K562 (cell line): ENCODE measurements around the gene RASSF7. TPM values are rescaled to one million over a fixed set of nuclear protein-coding genes. Genes with fewer than 3 reads are reported as not detected.

Source experiments
- EHMT2 ChIP-seq: fragments of 450-650 bp; IDR thresholded peaks from 2 replicates; pipeline ENCODE4 v1.6.1; 2018; ENCODE audit warnings: antibody characterized with exemption
- HEY1 ChIP-seq: fragments of 250-450 bp; sonication (Bioruptor Pico); IDR thresholded peaks from 2 replicates; pipeline ENCODE4 v1.5.0; 2020; ENCODE audit warnings: mild to moderate bottlenecking, moderate library complexity, borderline replicate concordance
- MAFG ChIP-seq: fragments of 450-650 bp; conservative IDR thresholded peaks from 2 replicates; pipeline ENCODE4 v1.6.1; 2016; ENCODE audit warnings: missing genetic modification characterization, missing compliant biosample characterization
- RAD21 ChIP-seq, 2 experiments: fragments of 250-450 bp in 1 of 2; fragments of 450-650 bp in 1 of 2; sonication (Bioruptor Pico) in 1 of 2; formaldehyde crosslinking in 1 of 2; IDR thresholded peaks in 1 of 2; conservative IDR thresholded peaks in 1 of 2; 2 replicates each; pipeline versions ENCODE4 v1.4.0 to v1.8.0; 2020 to 2022; ENCODE audit warnings: mild to moderate bottlenecking in 2 of 2, moderate library complexity in 1 of 2
- RBFOX2 ChIP-seq: fragments of 200-400 bp; formaldehyde crosslinking; IDR thresholded peaks from 2 replicates; pipeline ENCODE4 v1.6.1; 2017; ENCODE audit warnings: low read depth, mild to moderate bottlenecking, low read length, moderate library complexity
- SAP30 ChIP-seq: fragments of 200-600 bp; sonication (generic); IDR thresholded peaks from 2 replicates; pipeline ENCODE4 v1.6.1; 2012; ENCODE audit warnings: borderline replicate concordance, low read depth, mild to moderate bottlenecking, moderate library complexity, low read length, control low read depth, inconsistent platforms; ENCODE audit not compliant: insufficient read depth, poor library complexity, severe bottlenecking
- SIN3B ChIP-seq: fragments of 450-650 bp; IDR thresholded peaks from 2 replicates; pipeline ENCODE4 v1.6.1; 2017; ENCODE audit warnings: low read depth, mild to moderate bottlenecking, moderate library complexity
- SMAD4 ChIP-seq: fragments of 250-450 bp; sonication (Bioruptor Pico); conservative IDR thresholded peaks from 2 replicates; pipeline ENCODE4 v1.8.0; 2021; ENCODE audit warnings: inconsistent platforms, mild to moderate bottlenecking, moderate library complexity
- YBX1 ChIP-seq: fragments of 450-650 bp; IDR thresholded peaks from 2 replicates; pipeline ENCODE4 v1.7.1; 2016; ENCODE audit warnings: mild to moderate bottlenecking
- ZNF316 ChIP-seq: fragments of 450-650 bp; IDR thresholded peaks from 2 replicates; pipeline ENCODE4 v1.6.1; 2016
- ZNF778 ChIP-seq: fragments of 450-650 bp; formaldehyde crosslinking; IDR thresholded peaks from 2 replicates; pipeline ENCODE4 v1.4.0; 2020; ENCODE audit warnings: mild to moderate bottlenecking, moderate library complexity
- polyA plus RNA-seq, 8 experiments: library from polyadenylated mRNA; depleted of rRNA in 4 of 8; stranded (reverse) in 5 of 8; unstranded in 3 of 8; fragments of >200 nt; fragmentation: Nextera tagmentation in 2 of 8; fragmentation: Illumina TruSeq in 1 of 8; extraction: Ambion mirVana in 2 of 8; extraction: Trizol in 1 of 8; gene quantifications; 2 replicates each; pipeline versions ENCODE4 v1.2.1 to v1.2.3, GENCODE V29; 2011 to 2014; ENCODE audit warnings: inconsistent platforms in 1 of 8, missing spikeins in 1 of 8
- total RNA-seq, 7 experiments: library from RNA; depleted of rRNA in 6 of 7; stranded (reverse); fragments of >200 nt in 6 of 7; fragmentation: Illumina TruSeq in 2 of 7; extraction: Trizol in 2 of 7; gene quantifications; 2 replicates each; pipeline versions ENCODE4 v1.2.1 to v1.2.3, GENCODE V29; 2011 to 2021; ENCODE audit warnings: low replicate concordance in 1 of 7
- TF ChIP-seq, protein P1 (sequence below): fragments of 450-650 bp; formaldehyde crosslinking; IDR thresholded peaks from 2 replicates; pipeline ENCODE4 v1.4.0; 2022; ENCODE audit warnings: missing genetic modification characterization
- TF ChIP-seq, protein P2 (sequence below): fragments of 450-650 bp; IDR thresholded peaks from 2 replicates; pipeline ENCODE4 v1.6.1; 2018; ENCODE audit not compliant: partially characterized antibody
- TF ChIP-seq, protein P3 (sequence below): fragments of 250-450 bp; sonication (Bioruptor Pico); IDR thresholded peaks from 2 replicates; pipeline ENCODE4 v1.8.0; 2022; ENCODE audit warnings: moderate library complexity, mild to moderate bottlenecking, inconsistent platforms
- TF ChIP-seq, protein P4 (sequence below), 2 experiments: fragments of 450-650 bp in 1 of 2; sonication (generic) in 1 of 2; formaldehyde crosslinking in 1 of 2; IDR thresholded peaks in 1 of 2; conservative IDR thresholded peaks in 1 of 2; 2 replicates each; pipeline versions ENCODE4 v1.6.1 to v1.8.1; 2016 to 2023; ENCODE audit warnings: mild to moderate bottlenecking in 2 of 2, moderate library complexity in 2 of 2, inconsistent platforms in 1 of 2, missing genetic modification reagents in 1 of 2

Gene RASSF7
- total and polyA plus RNA-seq, 9 of the 15 experiments (the other 6 are each of a cell fraction or from before 2014, with no cell fraction given), result 0.41 to 45.2 (median 18.6) TPM

DNA sequence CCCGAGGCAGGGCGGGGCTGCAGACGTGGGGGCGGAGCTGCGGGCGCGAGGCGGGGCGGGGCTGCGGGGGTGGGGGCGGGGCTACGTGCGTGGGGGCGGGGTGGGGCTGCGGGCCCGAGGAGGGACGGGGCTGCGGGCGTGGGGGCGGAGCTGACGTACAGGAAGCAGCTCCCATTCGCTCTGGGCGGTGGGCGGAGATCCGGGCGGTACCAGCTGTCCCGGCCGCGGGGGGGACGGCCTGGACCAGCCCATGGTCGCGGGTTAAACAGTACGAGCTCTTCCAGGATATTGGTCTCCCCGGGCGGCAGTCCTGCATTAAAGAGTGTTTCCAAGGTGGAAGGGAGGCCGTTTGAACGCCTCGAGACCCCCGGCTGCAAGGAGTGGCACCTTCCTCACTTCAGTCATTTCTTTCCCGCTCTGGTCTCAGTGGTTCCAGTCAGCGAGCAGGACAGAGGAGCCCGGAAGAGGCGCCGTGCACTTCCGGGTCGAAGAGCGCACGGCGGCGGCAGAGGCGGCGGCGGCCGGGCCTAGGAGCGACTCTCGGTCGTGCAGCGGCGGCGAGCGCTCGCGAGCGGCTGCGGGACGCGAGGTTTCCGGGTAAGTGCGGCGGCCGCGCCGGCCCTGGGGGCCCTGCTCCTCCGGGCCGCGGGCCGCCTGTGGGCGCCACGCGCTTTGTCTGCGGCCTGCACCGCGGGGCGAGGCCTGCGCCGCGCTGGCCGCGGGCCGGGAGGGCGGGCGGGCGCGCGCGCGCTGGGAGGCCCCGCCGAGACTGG lies 15.4 kb downstream of the RASSF7 start, which contains the start of gene PHRF1 (continued):
- TF ChIP-seq, protein P1, sequence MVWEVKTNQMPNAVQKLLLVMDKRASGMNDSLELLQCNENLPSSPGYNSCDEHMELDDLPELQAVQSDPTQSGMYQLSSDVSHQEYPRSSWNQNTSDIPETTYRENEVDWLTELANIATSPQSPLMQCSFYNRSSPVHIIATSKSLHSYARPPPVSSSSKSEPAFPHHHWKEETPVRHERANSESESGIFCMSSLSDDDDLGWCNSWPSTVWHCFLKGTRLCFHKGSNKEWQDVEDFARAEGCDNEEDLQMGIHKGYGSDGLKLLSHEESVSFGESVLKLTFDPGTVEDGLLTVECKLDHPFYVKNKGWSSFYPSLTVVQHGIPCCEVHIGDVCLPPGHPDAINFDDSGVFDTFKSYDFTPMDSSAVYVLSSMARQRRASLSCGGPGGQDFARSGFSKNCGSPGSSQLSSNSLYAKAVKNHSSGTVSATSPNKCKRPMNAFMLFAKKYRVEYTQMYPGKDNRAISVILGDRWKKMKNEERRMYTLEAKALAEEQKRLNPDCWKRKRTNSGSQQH (CRISPR knock-in tag), result no peak
- TF ChIP-seq ZNF778 (CRISPR knock-in tag), result no peak
- TF ChIP-seq, protein P2, sequence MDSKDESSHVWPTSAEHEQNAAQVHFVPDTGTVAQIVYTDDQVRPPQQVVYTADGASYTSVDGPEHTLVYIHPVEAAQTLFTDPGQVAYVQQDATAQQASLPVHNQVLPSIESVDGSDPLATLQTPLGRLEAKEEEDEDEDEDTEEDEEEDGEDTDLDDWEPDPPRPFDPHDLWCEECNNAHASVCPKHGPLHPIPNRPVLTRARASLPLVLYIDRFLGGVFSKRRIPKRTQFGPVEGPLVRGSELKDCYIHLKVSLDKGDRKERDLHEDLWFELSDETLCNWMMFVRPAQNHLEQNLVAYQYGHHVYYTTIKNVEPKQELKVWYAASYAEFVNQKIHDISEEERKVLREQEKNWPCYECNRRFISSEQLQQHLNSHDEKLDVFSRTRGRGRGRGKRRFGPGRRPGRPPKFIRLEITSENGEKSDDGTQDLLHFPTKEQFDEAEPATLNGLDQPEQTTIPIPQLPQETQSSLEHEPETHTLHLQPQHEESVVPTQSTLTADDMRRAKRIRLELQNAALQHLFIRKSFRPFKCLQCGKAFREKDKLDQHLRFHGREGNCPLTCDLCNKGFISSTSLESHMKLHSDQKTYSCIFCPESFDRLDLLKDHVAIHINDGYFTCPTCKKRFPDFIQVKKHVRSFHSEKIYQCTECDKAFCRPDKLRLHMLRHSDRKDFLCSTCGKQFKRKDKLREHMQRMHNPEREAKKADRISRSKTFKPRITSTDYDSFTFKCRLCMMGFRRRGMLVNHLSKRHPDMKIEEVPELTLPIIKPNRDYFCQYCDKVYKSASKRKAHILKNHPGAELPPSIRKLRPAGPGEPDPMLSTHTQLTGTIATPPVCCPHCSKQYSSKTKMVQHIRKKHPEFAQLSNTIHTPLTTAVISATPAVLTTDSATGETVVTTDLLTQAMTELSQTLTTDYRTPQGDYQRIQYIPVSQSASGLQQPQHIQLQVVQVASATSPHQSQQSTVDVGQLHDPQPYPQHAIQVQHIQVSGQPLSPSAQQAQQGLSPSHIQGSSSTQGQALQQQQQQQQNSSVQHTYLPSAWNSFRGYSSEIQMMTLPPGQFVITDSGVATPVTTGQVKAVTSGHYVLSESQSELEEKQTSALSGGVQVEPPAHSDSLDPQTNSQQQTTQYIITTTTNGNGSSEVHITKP, result peak; percentile 100
- no peak for TF ChIP-seq EHMT2
- TF ChIP-seq, protein P3, sequence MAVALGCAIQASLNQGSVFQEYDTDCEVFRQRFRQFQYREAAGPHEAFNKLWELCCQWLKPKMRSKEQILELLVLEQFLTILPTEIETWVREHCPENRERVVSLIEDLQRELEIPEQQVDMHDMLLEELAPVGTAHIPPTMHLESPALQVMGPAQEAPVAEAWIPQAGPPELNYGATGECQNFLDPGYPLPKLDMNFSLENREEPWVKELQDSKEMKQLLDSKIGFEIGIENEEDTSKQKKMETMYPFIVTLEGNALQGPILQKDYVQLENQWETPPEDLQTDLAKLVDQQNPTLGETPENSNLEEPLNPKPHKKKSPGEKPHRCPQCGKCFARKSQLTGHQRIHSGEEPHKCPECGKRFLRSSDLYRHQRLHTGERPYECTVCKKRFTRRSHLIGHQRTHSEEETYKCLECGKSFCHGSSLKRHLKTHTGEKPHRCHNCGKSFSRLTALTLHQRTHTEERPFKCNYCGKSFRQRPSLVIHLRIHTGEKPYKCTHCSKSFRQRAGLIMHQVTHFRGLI (CRISPR knock-in tag), result no peak
- TF ChIP-seq ZNF316, result no peak
- TF ChIP-seq, protein P4, sequence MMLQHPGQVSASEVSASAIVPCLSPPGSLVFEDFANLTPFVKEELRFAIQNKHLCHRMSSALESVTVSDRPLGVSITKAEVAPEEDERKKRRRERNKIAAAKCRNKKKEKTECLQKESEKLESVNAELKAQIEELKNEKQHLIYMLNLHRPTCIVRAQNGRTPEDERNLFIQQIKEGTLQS (IDR thresholded peaks at IDR 0.05), result peak; percentile 50; the same call in 1 of the 2 replicates
- TF ChIP-seq, protein P4 (CRISPR knock-in tag; conservative IDR thresholded peaks at IDR 0.05), result no peak
- peak; percentile 72 for TF ChIP-seq SAP30
- TF ChIP-seq SMAD4 (CRISPR knock-in tag), result peak; percentile 66; the same call in 1 of the 2 replicates
- no peak for TF ChIP-seq MAFG
- no peak for TF ChIP-seq HEY1 (CRISPR knock-in tag)
- TF ChIP-seq RAD21 (CRISPR knock-in tag; conservative IDR thresholded peaks at IDR 0.05 in 1 of 2, IDR thresholded peaks at IDR 0.05 in 1 of 2), result no peak
- no peak for TF ChIP-seq YBX1
- TF ChIP-seq RBFOX2, result peak; percentile 91
- peak; percentile 91 for TF ChIP-seq SIN3B
